Measurements from ENCODE around the gene QARS1. TPM values are rescaled to one million over a fixed set of nuclear protein-coding genes. Genes with fewer than 3 reads are reported as not detected.

QARS1 gene
- 98.5 and 111 TPM in 2 replicates for total RNA-seq (2014; rRNA removed; shearing (Covaris generic))

DNA sequence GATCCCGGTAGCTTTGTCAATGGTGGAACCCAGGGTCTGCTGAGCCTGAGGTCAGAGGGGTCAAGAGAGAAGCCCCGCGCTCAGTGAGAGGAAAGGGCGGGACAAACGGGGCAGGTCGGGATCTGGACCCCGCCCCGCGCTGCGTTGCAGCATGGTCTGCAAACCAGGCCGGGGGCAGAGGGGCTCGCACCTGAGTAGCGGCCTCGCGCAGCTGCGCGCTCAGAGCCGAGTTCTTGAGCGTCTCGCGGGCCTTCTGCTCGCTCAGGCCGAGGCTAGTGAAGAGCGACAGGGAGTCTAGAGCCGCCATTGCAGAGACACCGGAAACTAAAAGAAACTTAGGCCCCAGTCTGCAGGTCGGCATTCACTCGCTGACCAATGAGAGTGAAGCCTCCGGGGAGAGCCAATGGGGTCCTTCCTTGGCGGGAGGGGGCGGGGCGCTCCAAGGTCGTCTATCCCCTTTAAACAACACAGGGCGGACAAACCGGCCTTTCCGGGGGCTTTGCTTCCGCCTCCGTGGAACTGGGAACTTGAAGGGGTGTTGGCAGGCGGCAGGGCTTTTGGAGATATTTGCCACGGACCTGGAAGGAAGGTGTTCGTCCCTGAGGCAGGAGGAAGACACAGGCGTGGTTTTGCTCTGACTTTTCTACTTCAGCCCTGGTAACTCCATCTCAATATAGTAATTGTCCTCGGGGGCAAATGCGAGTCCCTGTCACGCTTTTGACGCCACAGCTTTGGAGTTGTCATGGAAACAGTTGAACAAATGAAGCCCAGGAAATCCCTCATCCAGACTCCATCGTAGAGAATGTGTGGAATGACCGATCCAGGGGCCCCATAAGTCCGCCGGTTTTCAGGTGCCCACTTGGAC is at the start of gene QARS1:
Gene QARS1, minus strand, starts transcription at position 331 of the 865 bp plus-strand sequence. Its CDS starts 24 bp downstream, at position 307.
- Histone ChIP-seq H3K4me1 (replicated peaks) (peaks cover 10% of the 10 kb centered on the region), H3K27ac (peak within 1 kb of the TSS; percentile 48), H3K9me3 (replicated peaks) (no peaks in the 10 kb centered on the region), H3K36me3 (peaks cover 61% of the 10 kb centered on the region), H3K27me3 (replicated peaks) (no peaks in the 10 kb centered on the region), H3K4me3 (peak within 1 kb of the TSS; percentile 64)
- peak; percentile 87 to 90 for DNase-seq (ENCODE audit: low read depth in 1 of 2, low spot score in 2 of 2)

GRCh38 chr3:49153349-49153912 is 48.9 kb upstream of the QARS1 start:
- DNase-seq (ENCODE audit: low read depth in 1 of 2, low spot score in 2 of 2) = no peak
- Histone ChIP-seq H3K9me3 (replicated peaks) (no peaks in the 10 kb centered on the region), H3K27me3 (replicated peaks) (no peaks in the 10 kb centered on the region), H3K4me1 (replicated peaks) (no peaks in the 10 kb centered on the region), H3K36me3 (no peaks in the 10 kb centered on the region), H3K4me3 (no peak overlapping the region), H3K27ac (no peak overlapping the region)

DNA sequence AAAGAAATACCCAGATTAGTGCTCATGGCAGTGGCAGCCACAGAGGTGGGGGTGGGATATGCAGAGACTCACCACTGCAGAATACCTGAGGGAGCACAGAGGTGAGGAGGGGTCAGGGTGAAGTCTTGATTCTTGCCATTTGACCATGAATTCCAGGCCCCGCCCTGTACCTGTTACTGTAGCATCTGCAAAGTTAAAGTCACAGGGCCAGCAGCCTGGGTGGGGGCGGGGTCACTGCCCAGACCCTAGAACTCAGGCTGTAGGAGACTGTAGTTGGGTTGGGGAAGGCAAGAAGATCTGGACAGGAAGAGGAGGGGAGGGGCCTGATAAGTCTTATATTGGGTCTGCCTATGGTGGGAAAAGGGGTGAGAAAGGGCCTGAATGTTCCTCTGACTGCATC is 47.1 kb upstream of the QARS1 start:
- Histone ChIP-seq H3K27me3 (replicated peaks) (no peaks in the 10 kb centered on the region), H3K36me3 (no peaks in the 10 kb centered on the region), H3K4me1 (replicated peaks) (no peaks in the 10 kb centered on the region), H3K27ac (no peak overlapping the region), H3K9me3 (replicated peaks) (no peaks in the 10 kb centered on the region), H3K4me3 (no peak overlapping the region)
- no peak for DNase-seq (ENCODE audit: low read depth in 1 of 2, low spot score in 2 of 2)

DNA sequence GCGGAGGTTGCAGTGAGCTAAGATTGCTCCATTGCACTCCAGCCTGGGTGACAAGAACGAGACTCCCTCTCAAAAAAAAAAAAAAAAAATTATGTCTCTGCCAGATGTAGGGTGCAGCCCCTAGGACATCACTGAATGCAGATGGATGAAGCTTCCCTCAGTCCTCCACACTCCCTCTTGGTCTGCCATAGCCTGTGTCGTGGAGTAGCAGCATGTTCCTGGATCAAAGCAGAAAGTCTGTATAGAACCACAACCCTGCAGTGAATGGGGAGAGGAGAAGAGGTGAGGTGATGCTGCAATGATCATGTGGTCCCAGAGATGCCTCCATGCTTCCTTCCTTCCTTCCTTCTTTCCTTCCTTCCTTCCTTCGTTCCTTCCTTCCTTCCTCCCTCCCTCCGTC is 43.6 kb upstream of the QARS1 start:
- Histone ChIP-seq H3K4me1 (replicated peaks) (no peaks in the 10 kb centered on the region), H3K27ac (no peak overlapping the region), H3K4me3 (no peak overlapping the region), H3K9me3 (replicated peaks) (no peaks in the 10 kb centered on the region), H3K27me3 (replicated peaks) (no peaks in the 10 kb centered on the region), H3K36me3 (no peaks in the 10 kb centered on the region)
- no peak for DNase-seq (ENCODE audit: low read depth in 1 of 2, low spot score in 2 of 2)

DNA sequence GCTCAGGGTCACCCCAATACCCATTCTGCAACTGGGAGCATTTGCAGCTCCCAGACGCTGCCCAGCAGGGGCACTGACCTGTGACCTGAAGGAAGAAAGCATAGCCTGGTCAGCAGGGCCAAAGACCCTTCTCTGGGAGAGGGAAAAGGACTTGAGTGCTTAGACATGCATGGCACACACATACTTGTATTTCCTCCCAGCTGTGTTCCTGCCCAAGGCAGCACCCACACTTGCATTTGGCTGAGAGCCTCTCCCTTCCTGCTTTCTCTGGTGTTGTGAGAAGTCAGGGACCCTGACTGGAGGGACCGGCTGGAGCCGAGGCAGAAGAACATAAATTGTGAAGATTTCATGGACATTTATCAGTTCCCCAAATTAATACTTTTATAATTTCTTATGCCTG is 35.5 kb upstream of the QARS1 start:
- Histone ChIP-seq H3K27me3 (replicated peaks) (no peaks in the 10 kb centered on the region), H3K9me3 (replicated peaks) (0 out of 2 replicates have a peak, but pooled peaks cover 4% of the 10 kb centered on the region), H3K4me1 (replicated peaks) (no peaks in the 10 kb centered on the region), H3K4me3 (no peak overlapping the region), H3K27ac (no peak overlapping the region), H3K36me3 (no peaks in the 10 kb centered on the region)
- DNase-seq (ENCODE audit: low read depth in 1 of 2, low spot score in 2 of 2) = no peak

DNA sequence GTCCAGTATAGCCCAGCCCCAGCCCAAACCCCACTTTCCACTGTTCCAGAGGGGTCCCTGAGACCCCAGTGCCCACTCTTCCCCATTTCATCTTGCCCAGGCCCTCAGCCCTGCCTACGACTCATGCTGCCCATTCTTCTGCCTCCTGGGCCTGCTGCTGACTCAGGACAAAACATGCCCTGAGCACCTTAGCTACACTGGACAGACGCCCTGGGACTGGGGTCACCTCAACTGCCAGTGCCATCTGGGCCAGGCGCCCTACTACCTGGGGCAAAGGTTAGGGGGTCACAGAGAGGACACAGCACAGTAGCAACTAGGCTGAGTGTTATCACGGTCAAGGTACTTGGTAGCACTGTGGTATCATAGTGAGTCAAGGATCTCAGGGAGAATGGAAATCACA is 30.9 kb upstream of the QARS1 start:
- H3K36me3 ChIP-seq = peaks cover 20% of the 10 kb centered on the region
- no peaks in the 10 kb centered on the region for H3K9me3 ChIP-seq (replicated peaks)
- DNase-seq (ENCODE audit: low read depth in 1 of 2, low spot score in 2 of 2) = no peak
- H3K27me3 ChIP-seq (replicated peaks) = no peaks in the 10 kb centered on the region
- H3K27ac ChIP-seq = no peak overlapping the region
- no peak overlapping the region for H3K4me3 ChIP-seq
- peaks cover 18% of the 10 kb centered on the region for H3K4me1 ChIP-seq (replicated peaks)

GRCh38 chr3:49134471-49135265 is 30.1 kb upstream of the QARS1 start:
- Histone ChIP-seq H3K4me3 (no peak overlapping the region), H3K27me3 (replicated peaks) (no peaks in the 10 kb centered on the region), H3K36me3 (peaks cover 28% of the 10 kb centered on the region), H3K9me3 (replicated peaks) (no peaks in the 10 kb centered on the region), H3K27ac (no peak overlapping the region), H3K4me1 (replicated peaks) (peaks cover 18% of the 10 kb centered on the region)
- no peak for DNase-seq (ENCODE audit: low read depth in 1 of 2, low spot score in 2 of 2)

- H3K36me3 ChIP-seq = peaks cover 41% of the 10 kb centered on the region
- no peaks in the 10 kb centered on the region for H3K9me3 ChIP-seq (replicated peaks)
- peak overlapping the region; percentile 56 for H3K4me3 ChIP-seq
- H3K27me3 ChIP-seq (replicated peaks) = no peaks in the 10 kb centered on the region
- peak; percentile 85 to 87 for DNase-seq (ENCODE audit: low read depth in 1 of 2, low spot score in 2 of 2)
- H3K4me1 ChIP-seq (replicated peaks) = peaks cover 18% of the 10 kb centered on the region
- peak overlapping the region; percentile 88 for H3K27ac ChIP-seq
These were observed 28.8 kb upstream of the QARS1 start for GRCh38 chr3:49133226-49133951.

- H3K27ac ChIP-seq = peak within 1 kb of the TSS; percentile 88
- H3K36me3 ChIP-seq = peaks cover 45% of the 10 kb centered on the region
- DNase-seq (ENCODE audit: low read depth in 1 of 2, low spot score in 2 of 2) = peak; percentile 85 to 89
- H3K27me3 ChIP-seq (replicated peaks) = no peaks in the 10 kb centered on the region
- H3K4me3 ChIP-seq = peak within 1 kb of the TSS; percentile 56
- H3K9me3 ChIP-seq (replicated peaks) = no peaks in the 10 kb centered on the region
- peaks cover 18% of the 10 kb centered on the region for H3K4me1 ChIP-seq (replicated peaks)
These were observed 28.1 kb upstream of the QARS1 start, which contains the start of gene LAMB2 for GRCh38 chr3:49132437-49133225. LAMB2 (minus strand) TSS chr3:49133050; CDS start chr3:49132867, 183 bp downstream.

- Histone ChIP-seq H3K27ac (peak overlapping the region; percentile 88), H3K27me3 (replicated peaks) (no peaks in the 10 kb centered on the region), H3K9me3 (replicated peaks) (no peaks in the 10 kb centered on the region), H3K4me1 (replicated peaks) (peaks cover 18% of the 10 kb centered on the region), H3K4me3 (peak overlapping the region; percentile 56), H3K36me3 (peaks cover 49% of the 10 kb centered on the region)
- no peak for DNase-seq (ENCODE audit: low read depth in 1 of 2, low spot score in 2 of 2)
These were observed 27.5 kb upstream of the QARS1 start for GRCh38 chr3:49132073-49132436.

- no peak for DNase-seq (ENCODE audit: low read depth in 1 of 2, low spot score in 2 of 2)
- H3K4me1 ChIP-seq (replicated peaks) = peaks cover 18% of the 10 kb centered on the region
- peaks cover 54% of the 10 kb centered on the region for H3K36me3 ChIP-seq
- peak overlapping the region; percentile 56 for H3K4me3 ChIP-seq
- no peaks in the 10 kb centered on the region for H3K9me3 ChIP-seq (replicated peaks)
- H3K27me3 ChIP-seq (replicated peaks) = no peaks in the 10 kb centered on the region
- no peak overlapping the region for H3K27ac ChIP-seq
These were observed 27.0 kb upstream of the QARS1 start for GRCh38 chr3:49131576-49131975.

DNA sequence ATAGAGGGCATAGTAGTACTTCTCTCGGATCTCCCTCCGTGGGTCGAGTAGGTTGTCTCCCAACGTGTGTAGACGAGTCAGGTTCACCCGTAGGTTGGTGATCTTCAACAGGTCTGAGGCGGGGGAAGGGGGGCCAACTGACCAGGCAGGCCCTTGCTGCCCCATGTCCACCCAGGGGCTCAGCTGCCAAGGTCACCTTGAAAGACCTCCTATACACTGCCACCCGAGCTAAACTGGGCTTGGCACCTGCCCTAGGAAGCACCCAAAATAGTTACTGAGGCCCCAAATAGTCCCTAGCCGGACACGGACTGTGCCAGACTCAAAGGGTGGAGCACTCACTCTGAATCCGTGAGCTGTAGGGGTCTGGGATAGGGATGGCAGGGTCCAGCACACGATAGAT is 26.5 kb upstream of the QARS1 start:
- no peak overlapping the region for H3K27ac ChIP-seq
- no peaks in the 10 kb centered on the region for H3K27me3 ChIP-seq (replicated peaks)
- peaks cover 59% of the 10 kb centered on the region for H3K36me3 ChIP-seq
- no peak for DNase-seq (ENCODE audit: low read depth in 1 of 2, low spot score in 2 of 2)
- peaks cover 18% of the 10 kb centered on the region for H3K4me1 ChIP-seq (replicated peaks)
- no peak overlapping the region; the same call in 1 of the 2 replicates for H3K4me3 ChIP-seq
- no peaks in the 10 kb centered on the region for H3K9me3 ChIP-seq (replicated peaks)
